Esophagus (tissue), 2 donors: ENCODE results near the gene MTFR1L. TPM values are rescaled to one million over a fixed set of nuclear protein-coding genes. Genes with fewer than 3 reads are reported as not detected.

ENCODE experiments used
- H3K27ac ChIP-seq, 2 donors: one replicate each; pipeline ENCODE4 v1.5.1; 2013; ENCODE audit warnings: low read depth in 2 of 2, mild to moderate bottlenecking in 2 of 2, inconsistent platforms in 1 of 2, low read length in 1 of 2, moderate library complexity in 1 of 2
- H3K27me3 ChIP-seq, 2 donors: one replicate each; pipeline ENCODE4 v1.6.1; 2013; ENCODE audit warnings: low read length in 2 of 2, control low read depth in 1 of 2, mild to moderate bottlenecking in 1 of 2; ENCODE audit not compliant: insufficient read depth in 2 of 2, control insufficient read depth in 1 of 2
- H3K36me3 ChIP-seq, 2 donors: one replicate each; pipeline ENCODE4 v1.6.1; 2013; ENCODE audit warnings: low read length in 1 of 2; ENCODE audit not compliant: control insufficient read depth in 2 of 2, insufficient read depth in 2 of 2
- H3K4me1 ChIP-seq, 2 donors: one replicate each; pipeline ENCODE4 v1.6.1; 2013; ENCODE audit warnings: low read length in 1 of 2; ENCODE audit not compliant: control insufficient read depth in 2 of 2, insufficient read depth in 2 of 2
- H3K4me3 ChIP-seq, 2 donors: one replicate each; pipeline ENCODE4 v1.5.1; 2013; ENCODE audit warnings: low read length in 2 of 2, mild to moderate bottlenecking in 2 of 2, low read depth in 1 of 2, moderate library complexity in 1 of 2
- H3K9me3 ChIP-seq, 2 donors: one replicate each; pipeline ENCODE4 v1.6.1; 2013; ENCODE audit warnings: mild to moderate bottlenecking in 2 of 2, low read depth in 1 of 2, low read length in 1 of 2, moderate library complexity in 1 of 2; ENCODE audit not compliant: control insufficient read depth in 2 of 2, insufficient read depth in 1 of 2
- WGBS, 2 donors: extraction: QIAGEN DNeasy Blood & Tissue Kit; methylation state at CpG; one replicate each; pipeline ENCODE4 v1.1.7; 2013; 5-methylcytosine and 5-hydroxymethylcytosine counted together
- polyA plus RNA-seq, 2 donors: library from polyadenylated mRNA; stranded (reverse); fragments of 200-250 nt; gene quantifications; one replicate each; pipeline ENCODE4 v1.2.3, GENCODE V29; 2013
- donor health status: healthy with polysubstance abuse.
- donor health status: Bipolar disorder and iron deficiency.

MTFR1L gene
- polyA plus RNA-seq, 2 donors = 28.4 to 32.0 TPM

DNA sequence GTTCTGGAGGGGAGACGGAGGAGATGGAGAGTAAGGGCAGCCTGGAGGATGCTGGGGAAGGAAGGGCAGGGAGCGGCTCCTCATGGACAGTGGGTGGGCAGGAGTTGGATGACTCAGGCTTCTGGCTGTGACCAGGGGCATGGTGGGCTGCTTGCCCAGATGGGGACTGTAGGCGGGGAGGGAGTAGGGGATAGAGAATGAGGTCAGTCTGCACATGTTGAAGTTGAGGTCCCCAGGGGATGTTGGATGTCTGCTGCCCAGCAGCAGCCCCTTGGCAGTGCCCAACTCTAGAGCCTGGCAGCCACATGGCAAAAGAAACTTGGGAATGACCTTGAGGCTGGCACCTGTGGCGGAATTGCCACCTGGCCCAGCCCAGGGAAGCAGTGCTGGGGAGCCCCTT, 13.3 kb upstream of the MTFR1L start:
- Histone ChIP-seq H3K27ac (peak overlapping the region; percentile 12 to 57), H3K36me3 (peaks cover 3 to 28% of the 10 kb centered on the region in 2 donors), H3K9me3 (no peaks in the 10 kb centered on the region), H3K27me3 (no peaks in the 10 kb centered on the region), H3K4me3 (no peak overlapping the region), H3K4me1 (peaks cover 0 to 30% of the 10 kb centered on the region in 2 donors)
- 53 to 63% methylated on average over 4 of the region's 4 CpGs for WGBS, 2 donors

DNA sequence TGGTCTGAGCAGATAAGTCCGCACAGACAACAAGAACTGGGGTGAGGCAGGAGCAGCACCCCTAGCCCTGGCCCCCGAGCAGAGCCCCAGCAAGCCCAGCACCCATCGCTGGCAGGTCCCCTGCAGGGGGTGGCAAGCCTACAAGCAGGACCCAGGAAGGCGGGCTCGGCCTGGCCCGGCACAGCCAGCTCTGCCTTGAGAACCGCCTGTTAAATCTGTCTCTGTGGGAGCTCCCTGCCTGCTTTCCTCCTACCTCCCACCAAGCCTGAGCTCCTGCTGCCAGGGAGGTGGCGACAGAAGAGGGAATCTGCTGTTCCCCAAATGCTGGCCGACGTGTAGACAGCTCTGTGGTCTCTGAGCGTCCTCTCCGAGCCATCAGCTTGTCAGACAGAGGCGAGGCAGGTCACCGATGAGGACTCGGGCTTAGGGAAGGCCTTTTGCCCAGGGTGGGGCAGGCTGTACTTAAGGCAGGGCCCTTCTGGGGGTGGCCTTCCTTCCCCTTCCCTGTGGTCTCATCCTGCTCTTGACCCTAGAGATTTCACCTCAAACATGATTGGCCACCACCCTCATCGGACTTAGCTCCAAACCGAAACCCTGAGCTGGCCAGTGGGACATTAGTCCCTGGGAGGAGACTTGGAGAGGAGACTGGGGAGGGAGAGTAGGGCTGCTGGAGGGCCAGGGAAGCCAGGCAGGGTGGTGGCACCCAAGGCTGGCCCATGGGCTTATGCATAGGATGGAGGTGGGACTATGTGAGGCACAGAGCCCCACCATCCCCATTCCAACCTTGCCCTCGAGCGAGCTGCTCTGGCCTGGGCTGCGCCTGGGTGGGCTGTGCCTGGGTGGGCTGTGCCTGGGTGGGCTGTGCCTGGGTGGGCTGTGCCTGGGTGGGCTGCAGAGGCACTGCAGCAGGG, 12.0 kb upstream of the MTFR1L start:
- no peak overlapping the region for H3K4me3 ChIP-seq
- no peaks in the 10 kb centered on the region for H3K27me3 ChIP-seq
- no peaks in the 10 kb centered on the region for H3K9me3 ChIP-seq
- 87 to 89% methylated on average over 20 of the region's 20 CpGs for WGBS, 2 donors
- peaks cover 3 to 33% of the 10 kb centered on the region in 2 donors for H3K36me3 ChIP-seq
- H3K27ac ChIP-seq = no peak overlapping the region
- peaks cover 0 to 30% of the 10 kb centered on the region in 2 donors for H3K4me1 ChIP-seq

DNA sequence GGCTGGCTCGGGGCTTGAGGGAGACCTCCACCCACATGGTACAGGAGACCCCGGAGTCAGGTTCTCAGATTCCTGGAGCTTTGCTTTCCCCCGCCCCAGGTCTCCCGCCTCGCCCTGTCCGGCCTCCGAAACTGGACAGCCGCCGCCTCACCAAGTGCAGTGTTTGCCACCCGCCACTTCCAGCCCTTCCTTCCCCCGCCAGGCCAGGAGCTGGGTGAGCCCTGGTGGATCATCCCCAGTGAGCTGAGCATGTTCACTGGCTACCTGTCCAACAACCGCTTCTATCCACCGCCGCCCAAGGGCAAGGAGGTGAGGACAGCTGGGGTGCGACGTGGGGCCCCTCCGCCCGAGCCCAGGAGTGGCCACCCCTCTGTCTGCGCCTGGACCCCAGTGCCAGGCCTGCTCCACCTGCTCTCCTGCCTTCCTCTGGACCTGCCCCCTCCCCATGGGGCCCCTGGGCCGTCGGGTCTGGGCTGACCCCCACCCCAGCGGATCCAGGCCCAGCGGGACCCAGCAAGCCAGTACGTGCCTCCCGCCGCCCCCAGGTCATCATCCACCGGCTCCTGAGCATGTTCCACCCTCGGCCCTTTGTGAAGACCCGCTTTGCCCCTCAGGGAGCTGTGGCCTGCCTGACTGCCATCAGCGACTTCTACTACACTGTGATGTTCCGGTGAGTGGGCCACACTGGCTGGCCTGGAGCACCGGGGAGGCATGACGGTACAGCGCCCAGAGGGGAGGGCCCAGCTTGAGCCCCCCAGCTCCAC, 11.1 kb upstream of the MTFR1L start:
- no peaks in the 10 kb centered on the region for H3K27me3 ChIP-seq
- no peak overlapping the region for H3K4me3 ChIP-seq
- H3K4me1 ChIP-seq = peaks cover 0 to 30% of the 10 kb centered on the region in 2 donors
- 81 to 86% methylated on average over 31 to 34 of the region's 34 CpGs for WGBS, 2 donors
- no peak overlapping the region for H3K27ac ChIP-seq
- H3K9me3 ChIP-seq = no peaks in the 10 kb centered on the region
- H3K36me3 ChIP-seq = peaks cover 3 to 38% of the 10 kb centered on the region in 2 donors

DNA sequence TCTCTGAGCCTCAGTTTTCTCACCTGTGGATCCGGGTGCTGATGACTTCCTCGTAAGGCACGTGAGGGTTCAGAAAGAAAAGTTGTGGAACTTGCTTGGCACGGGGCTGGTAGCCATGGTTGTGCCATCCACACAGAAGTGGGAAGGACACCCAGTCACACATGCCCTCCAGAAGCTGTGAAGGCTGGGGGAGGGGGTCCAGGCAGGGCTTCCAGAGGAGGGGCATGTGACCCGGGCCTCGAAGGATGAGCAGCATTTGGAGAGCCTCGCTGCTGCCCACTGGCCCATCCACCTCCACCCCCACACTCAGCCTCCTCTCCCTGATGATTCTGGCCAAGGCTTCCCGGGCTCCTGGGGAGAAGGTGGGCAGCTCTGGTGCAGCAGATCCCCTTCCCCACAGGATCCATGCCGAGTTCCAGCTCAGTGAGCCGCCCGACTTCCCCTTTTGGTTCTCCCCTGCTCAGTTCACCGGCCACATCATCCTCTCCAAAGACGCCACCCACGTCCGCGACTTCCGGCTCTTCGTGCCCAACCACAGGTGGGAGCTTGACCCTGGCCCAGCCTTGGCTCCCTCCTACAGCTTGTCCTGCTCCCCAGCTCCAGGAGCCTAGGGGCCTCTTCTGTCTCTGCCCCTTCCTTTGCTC, 10.3 kb upstream of the MTFR1L start:
- Histone ChIP-seq H3K4me3 (no peak overlapping the region), H3K9me3 (no peaks in the 10 kb centered on the region), H3K36me3 (peaks cover 3 to 45% of the 10 kb centered on the region in 2 donors), H3K27me3 (no peaks in the 10 kb centered on the region), H3K27ac (no peak overlapping the region), H3K4me1 (peaks cover 0 to 28% of the 10 kb centered on the region in 2 donors)
- 67 to 73% methylated on average over 18 of the region's 18 CpGs for WGBS, 2 donors

DNA sequence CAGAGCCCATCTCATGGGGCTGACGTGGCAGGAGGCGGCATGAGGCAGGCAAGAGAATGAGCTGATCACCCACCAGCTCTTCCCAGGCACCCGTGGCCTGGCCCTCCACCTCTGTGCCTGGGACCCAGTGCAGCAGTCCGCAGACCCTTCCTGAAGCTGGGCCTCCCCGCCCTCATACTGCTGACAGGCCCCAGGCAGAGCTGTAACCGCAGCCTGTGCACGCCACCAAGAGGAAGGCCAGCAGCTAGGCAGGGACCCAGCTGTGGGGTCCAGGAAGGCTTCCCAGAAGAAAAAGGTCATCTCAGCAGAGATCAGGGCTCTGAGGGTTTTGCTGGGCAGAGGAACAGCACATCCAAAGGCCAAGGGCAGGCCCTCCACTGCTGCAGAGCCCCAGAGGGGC, 9.8 kb upstream of the MTFR1L start:
- Histone ChIP-seq H3K36me3 (peaks cover 3 to 48% of the 10 kb centered on the region in 2 donors), H3K27ac (no peak overlapping the region), H3K4me1 (peaks cover 0 to 27% of the 10 kb centered on the region in 2 donors), H3K4me3 (no peak overlapping the region), H3K9me3 (no peaks in the 10 kb centered on the region), H3K27me3 (no peaks in the 10 kb centered on the region)
- WGBS, 2 donors = 86 to 89% methylated on average over 7 of the region's 7 CpGs

DNA sequence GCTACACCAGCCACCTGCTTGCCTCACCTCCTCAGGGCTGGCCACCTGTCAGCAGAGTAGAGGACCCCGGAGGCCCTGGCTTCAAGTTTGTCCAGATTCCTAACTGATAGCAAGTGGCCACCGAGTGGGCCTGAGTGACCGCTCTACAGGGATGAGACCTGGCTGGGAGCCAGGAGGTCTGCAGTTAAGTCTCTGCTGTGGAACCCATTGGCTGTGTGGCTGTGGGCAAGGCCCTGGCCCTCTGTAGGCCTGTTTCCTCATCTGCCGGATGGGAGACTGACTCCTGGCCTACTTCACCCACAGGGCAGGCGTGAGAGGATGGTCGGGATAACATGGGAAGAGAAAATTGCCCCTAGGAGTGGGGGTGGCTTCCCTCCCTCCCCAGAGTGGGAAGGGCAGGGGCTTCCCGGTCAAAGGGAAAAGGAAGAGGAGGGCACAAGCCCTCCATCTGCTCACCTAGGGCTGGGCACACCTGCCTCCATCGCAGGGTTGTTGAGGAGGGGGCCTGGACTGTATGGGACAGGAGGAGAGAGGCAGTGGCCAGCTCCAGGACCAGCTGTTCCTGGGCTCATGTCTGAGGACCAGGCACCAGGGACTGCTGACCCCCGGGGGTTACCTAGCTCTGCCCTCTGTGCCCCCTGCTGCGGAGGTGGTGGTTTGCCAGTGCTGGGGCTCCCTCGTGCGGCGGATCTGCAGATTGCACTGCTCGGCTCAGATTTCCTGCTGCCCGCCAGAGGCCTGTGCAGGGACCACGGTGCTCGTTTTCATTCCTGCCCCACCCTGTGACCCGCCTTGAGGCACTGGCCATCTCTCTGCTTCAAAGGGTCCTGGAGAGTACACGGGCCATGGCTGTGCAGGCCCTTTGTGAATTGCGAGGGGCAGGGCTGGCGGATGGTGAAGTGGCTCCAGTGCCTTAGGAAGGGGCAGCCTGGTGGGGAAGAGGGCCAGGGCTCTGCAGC, 9.1 kb upstream of the MTFR1L start:
- WGBS, 2 donors = 36 to 39% methylated on average over 21 of the region's 21 CpGs
- Histone ChIP-seq H3K27me3 (no peaks in the 10 kb centered on the region), H3K4me3 (no peak overlapping the region), H3K36me3 (peaks cover 0 to 51% of the 10 kb centered on the region in 2 donors), H3K27ac (peak overlapping the region in 1 of 2 donors; percentile 9), H3K4me1 (peaks cover 0 to 20% of the 10 kb centered on the region in 2 donors), H3K9me3 (no peaks in the 10 kb centered on the region)

DNA sequence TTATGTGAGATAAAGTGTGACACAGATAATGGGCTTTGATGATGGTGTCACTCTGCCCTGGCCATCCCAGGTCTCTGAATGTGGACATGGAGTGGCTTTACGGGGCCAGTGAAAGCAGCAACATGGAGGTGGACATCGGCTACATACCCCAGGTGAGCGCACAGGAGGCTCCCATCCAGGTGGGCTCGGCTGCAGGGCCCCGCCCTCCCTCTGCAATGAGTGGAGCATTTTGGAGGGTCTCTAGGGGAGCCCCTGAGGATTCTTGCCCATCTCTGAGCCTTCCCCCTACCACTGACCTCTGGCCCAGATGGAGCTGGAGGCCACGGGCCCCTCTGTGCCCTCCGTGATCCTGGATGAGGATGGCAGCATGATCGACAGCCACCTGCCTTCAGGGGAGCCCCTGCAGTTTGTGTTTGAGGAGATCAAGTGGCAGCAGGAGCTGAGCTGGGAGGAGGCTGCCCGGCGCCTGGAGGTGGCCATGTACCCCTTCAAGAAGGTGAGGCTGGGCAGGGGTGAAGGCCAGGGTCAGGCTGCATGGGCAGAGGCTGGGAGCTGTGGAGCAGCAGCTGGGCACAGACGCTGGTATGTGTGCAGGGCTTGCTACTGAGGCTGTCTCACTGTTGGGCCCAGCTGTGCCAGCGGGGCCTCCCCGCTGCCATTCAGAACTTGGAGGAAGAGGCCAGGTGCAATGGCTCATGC, 8.2 kb upstream of the MTFR1L start:
- Histone ChIP-seq H3K9me3 (no peaks in the 10 kb centered on the region), H3K4me1 (peaks cover 0 to 16% of the 10 kb centered on the region in 2 donors), H3K27ac (no peak overlapping the region), H3K27me3 (no peaks in the 10 kb centered on the region), H3K4me3 (no peak overlapping the region), H3K36me3 (peaks cover 0 to 54% of the 10 kb centered on the region in 2 donors)
- 90 to 91% methylated on average over 13 of the region's 13 CpGs for WGBS, 2 donors

DNA sequence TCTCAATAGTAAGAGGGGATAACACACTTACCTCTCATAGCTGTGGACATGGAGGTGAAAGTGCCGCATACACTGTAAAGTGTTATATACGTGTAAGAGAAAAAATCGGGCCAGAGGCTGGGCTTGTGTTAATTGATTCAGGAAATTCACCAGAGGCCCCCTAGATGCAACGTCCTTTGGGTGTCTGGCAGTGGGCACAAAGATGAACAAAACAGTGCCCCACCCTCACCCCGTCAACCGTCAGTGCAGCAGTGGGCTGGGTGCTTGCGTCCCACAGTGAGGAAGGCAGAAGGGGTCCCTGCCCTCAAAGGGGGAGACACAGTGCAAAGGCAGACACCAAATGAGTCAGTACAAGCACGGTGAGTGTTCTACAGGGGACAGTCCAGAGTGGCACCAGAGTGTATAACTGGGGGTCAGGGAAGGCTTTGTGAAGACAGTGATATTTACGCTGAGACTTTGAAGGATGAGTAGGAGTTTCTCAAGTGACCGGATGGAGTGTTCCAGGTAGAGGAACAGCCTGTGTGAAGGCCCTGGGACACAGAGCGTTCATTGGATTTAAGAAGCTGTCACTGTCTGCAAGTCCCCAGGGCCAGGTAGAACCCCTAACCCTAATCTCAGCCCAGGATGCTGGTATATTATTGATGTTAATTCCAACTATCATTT, 6.6 kb upstream of the MTFR1L start:
- Histone ChIP-seq H3K36me3 (peaks cover 0 to 49% of the 10 kb centered on the region in 2 donors), H3K4me3 (no peak overlapping the region)
- 81 to 83% methylated on average over 11 of the region's 11 CpGs for WGBS, 2 donors

More for the DNA sequence above, 6.6 kb upstream of the MTFR1L start:
- no peaks in the 10 kb centered on the region for H3K27me3 ChIP-seq
- H3K9me3 ChIP-seq = no peaks in the 10 kb centered on the region
- H3K27ac ChIP-seq = no peak overlapping the region
- H3K4me1 ChIP-seq = peaks cover 0 to 18% of the 10 kb centered on the region in 2 donors
